ENCODE data around the gene HIC2.
"Not testable (repeated sequence)": the region's sequence is repeated elsewhere in the genome, so short reads cannot be mapped to it uniquely, and the experiment has no call there.

The HIC2 gene

DNA sequence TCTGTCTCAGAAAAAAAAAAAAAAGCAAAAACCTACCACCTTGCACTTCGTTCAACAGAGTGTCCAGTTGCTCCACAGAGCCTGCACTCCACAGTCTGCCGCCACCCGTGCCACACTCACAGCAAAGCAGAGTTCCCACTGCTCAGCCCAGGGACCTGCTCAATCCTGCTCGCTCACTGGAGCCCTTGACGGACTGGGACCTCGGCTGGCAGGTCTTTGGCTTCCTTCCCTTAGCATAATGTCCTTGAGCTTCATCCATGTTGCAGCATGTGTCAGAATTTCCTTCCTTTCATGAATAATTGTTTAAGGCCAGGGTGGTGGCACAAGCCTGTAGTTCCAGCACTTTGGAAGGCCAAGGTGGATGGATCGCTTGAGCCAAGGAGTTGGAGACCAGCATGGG lies 22.6 kb upstream of the HIC2 start:
- H3K79me2 ChIP-seq (ENCODE audit: insufficient read depth, low read length); H3K9ac ChIP-seq (ENCODE audit: low read length); H3K4me3 ChIP-seq (ENCODE audit: insufficient read depth, low read length, poor library complexity, severe bottlenecking); H3K27me3 ChIP-seq (ENCODE audit: low read length); H3K9me2 ChIP-seq (replicated peaks; ENCODE audit: insufficient read depth, low read length); H3K27ac ChIP-seq (ENCODE audit: low read depth, low read length); H3K36me3 ChIP-seq (ENCODE audit: low read length); H3K9me3 ChIP-seq (ENCODE audit: insufficient read depth, low read length); H3F3A ChIP-seq (ENCODE audit: insufficient read depth); H4K20me1 ChIP-seq (ENCODE audit: low read depth, low read length); H2AFZ ChIP-seq (ENCODE audit: low read depth, low read length, severe bottlenecking); H3K4me2 ChIP-seq (ENCODE audit: low read depth, low read length, poor library complexity, severe bottlenecking): not testable (repeated sequence)

DNA sequence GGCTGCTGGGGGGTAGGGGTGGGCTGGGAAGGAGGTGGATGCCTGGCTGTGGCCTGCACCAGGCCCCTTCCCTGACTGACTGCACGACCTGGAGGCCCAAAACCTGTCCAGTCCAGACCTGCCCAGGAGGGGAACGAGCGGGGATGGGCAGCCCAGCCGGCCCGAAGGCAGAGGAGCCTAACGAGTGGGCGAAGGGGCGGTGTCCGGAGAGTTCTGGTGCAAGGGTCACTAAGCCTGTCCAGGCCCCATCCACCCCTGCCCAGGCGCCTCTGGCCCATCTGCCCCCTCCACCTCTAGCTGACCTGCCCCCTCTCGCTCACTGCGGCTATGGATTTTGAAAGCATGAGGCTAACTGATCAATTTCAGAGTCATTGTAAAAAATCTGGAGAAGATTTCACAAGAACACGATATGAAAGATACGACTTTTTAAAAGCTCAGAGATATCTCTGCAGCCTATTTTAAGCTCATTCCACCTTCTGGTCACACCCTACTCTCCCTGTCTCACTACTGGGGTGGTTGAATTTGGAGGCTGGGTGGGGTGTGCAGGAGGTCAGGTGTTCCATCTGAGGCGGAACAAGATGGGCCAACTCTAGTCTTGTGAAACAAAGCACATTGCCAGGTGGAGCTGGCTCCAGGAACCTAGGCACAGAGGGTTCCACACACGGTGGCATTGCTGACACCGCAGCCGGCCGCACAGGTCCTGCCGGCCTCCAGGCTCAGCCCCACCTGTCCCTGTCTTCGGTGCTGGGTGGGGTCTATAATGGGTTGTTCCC lies 15.8 kb upstream of the HIC2 start:
- H3K79me2 ChIP-seq (ENCODE audit: insufficient read depth, low read length); H3F3A ChIP-seq (ENCODE audit: insufficient read depth); H3K27ac ChIP-seq (ENCODE audit: low read depth, low read length); H3K9me2 ChIP-seq (replicated peaks; ENCODE audit: insufficient read depth, low read length); H3K9me3 ChIP-seq (ENCODE audit: insufficient read depth, low read length); H3K4me3 ChIP-seq (ENCODE audit: insufficient read depth, low read length, poor library complexity, severe bottlenecking); H3K27me3 ChIP-seq (ENCODE audit: low read length); H4K20me1 ChIP-seq (ENCODE audit: low read depth, low read length); H2AFZ ChIP-seq (ENCODE audit: low read depth, low read length, severe bottlenecking); H3K4me2 ChIP-seq (ENCODE audit: low read depth, low read length, poor library complexity, severe bottlenecking); H3K9ac ChIP-seq (ENCODE audit: low read length); H3K36me3 ChIP-seq (ENCODE audit: low read length): not testable (repeated sequence)

DNA sequence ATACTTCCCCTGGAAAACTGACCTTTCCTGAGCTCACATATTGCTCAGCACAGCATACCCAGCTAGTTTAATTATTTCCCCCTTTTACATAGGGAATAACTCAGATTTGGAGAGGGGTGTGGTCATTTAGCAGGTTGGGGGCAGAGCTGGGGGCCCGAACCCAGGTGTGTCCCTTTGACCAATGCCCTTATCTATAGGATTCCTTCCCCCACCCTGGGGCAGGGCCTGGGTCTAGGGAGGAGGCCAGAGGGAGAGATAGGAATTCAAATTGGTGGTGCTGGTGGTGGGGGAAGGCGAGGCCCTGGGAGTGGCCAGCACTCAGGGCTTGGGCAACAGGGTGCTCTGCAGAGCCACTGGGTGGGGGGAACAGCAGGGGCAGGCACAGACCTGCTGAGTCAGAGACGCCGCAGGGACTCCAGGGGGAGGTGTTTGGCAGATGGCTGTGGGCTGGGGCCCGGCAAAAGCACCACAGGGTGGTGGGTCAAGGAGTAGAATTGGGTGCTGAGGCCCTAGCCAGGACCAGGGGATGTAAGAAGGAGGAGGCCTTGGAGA lies 14.3 kb upstream of the HIC2 start:
- H4K20me1 ChIP-seq (ENCODE audit: low read depth, low read length); H3F3A ChIP-seq (ENCODE audit: insufficient read depth); H3K9me2 ChIP-seq (replicated peaks; ENCODE audit: insufficient read depth, low read length); H3K36me3 ChIP-seq (ENCODE audit: low read length); H3K27ac ChIP-seq (ENCODE audit: low read depth, low read length); H3K79me2 ChIP-seq (ENCODE audit: insufficient read depth, low read length); H2AFZ ChIP-seq (ENCODE audit: low read depth, low read length, severe bottlenecking); H3K27me3 ChIP-seq (ENCODE audit: low read length); H3K4me3 ChIP-seq (ENCODE audit: insufficient read depth, low read length, poor library complexity, severe bottlenecking); H3K9ac ChIP-seq (ENCODE audit: low read length); H3K4me2 ChIP-seq (ENCODE audit: low read depth, low read length, poor library complexity, severe bottlenecking); H3K9me3 ChIP-seq (ENCODE audit: insufficient read depth, low read length): not testable (repeated sequence)

DNA sequence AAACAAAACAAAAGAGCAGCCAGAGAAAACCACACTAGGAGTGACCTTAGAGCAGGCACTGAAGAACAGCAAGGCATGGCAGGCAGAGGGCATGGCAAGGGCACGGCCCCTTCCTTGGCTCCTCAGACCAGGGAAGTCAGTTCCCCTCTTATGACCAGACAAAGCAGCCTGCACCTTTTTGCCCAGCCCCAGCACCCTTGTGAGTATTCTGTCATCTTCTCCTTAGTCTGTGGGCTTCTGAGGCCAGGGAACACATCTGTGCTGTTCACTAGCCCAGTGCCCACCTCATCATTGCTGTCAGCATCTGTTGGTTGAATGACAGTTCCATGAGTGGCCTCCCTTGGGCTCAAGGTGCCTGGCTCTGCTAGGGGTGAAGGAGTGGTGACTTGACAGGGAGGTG lies 10.0 kb upstream of the HIC2 start:
- not testable (repeated sequence) for H3K36me3 ChIP-seq (ENCODE audit: low read length); H3K27ac ChIP-seq (ENCODE audit: low read depth, low read length); H3K4me3 ChIP-seq (ENCODE audit: insufficient read depth, low read length, poor library complexity, severe bottlenecking); H3F3A ChIP-seq (ENCODE audit: insufficient read depth); H3K9me3 ChIP-seq (ENCODE audit: insufficient read depth, low read length); H3K27me3 ChIP-seq (ENCODE audit: low read length); H3K4me2 ChIP-seq (ENCODE audit: low read depth, low read length, poor library complexity, severe bottlenecking); H3K79me2 ChIP-seq (ENCODE audit: insufficient read depth, low read length); H3K9me2 ChIP-seq (replicated peaks; ENCODE audit: insufficient read depth, low read length); H4K20me1 ChIP-seq (ENCODE audit: low read depth, low read length); H3K9ac ChIP-seq (ENCODE audit: low read length); H2AFZ ChIP-seq (ENCODE audit: low read depth, low read length, severe bottlenecking)

DNA sequence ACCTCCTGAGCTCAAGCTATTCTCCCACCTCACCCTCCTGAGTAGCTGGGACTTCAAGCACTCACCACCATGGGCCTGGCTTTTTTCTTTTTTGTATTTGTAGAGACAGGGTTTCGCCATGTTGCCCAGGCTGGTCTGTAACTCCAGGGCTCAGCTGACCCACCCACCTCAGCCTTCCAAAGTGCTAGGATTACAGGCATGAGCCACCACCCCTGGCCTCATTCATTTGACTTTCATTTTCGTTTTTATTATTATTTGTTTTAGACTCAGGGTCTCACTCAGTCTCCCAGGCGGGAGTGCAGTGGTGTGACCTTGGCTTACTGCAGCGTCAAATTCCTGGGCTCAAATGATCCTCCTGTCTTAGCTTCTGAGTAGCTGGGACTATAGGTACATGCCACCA lies 9.4 kb upstream of the HIC2 start:
- not testable (repeated sequence) for H3K9me2 ChIP-seq (replicated peaks; ENCODE audit: insufficient read depth, low read length); H3K79me2 ChIP-seq (ENCODE audit: insufficient read depth, low read length); H4K20me1 ChIP-seq (ENCODE audit: low read depth, low read length); H3K27ac ChIP-seq (ENCODE audit: low read depth, low read length); H3K9ac ChIP-seq (ENCODE audit: low read length); H3K4me3 ChIP-seq (ENCODE audit: insufficient read depth, low read length, poor library complexity, severe bottlenecking); H3F3A ChIP-seq (ENCODE audit: insufficient read depth); H3K4me2 ChIP-seq (ENCODE audit: low read depth, low read length, poor library complexity, severe bottlenecking); H3K27me3 ChIP-seq (ENCODE audit: low read length); H3K36me3 ChIP-seq (ENCODE audit: low read length); H2AFZ ChIP-seq (ENCODE audit: low read depth, low read length, severe bottlenecking); H3K9me3 ChIP-seq (ENCODE audit: insufficient read depth, low read length)

DNA sequence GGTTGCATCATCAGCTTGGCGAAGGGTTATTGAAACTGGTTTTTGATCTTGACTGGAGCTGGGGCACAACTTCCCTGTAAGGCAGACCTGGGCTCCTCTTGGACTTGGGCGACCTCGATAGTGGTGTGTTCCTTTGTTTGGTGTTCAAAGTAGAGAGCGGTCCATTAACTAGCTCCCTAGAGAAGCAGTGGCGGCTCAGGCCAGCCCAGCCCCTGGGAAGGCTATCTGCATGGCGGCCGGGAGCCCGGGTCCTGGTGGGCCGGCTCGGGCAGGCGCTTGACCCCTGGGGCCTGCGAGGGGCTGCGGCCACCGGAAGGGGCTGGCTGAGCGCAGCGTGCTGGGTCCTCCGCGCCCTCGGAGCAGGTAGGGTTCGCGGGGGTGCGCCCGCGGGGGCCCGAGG lies 796 bp upstream of the HIC2 start:
- not testable (repeated sequence) for H3K9ac ChIP-seq (ENCODE audit: low read length); H3K27me3 ChIP-seq (ENCODE audit: low read length); H3F3A ChIP-seq (ENCODE audit: insufficient read depth); H3K27ac ChIP-seq (ENCODE audit: low read depth, low read length); H3K79me2 ChIP-seq (ENCODE audit: insufficient read depth, low read length); H3K36me3 ChIP-seq (ENCODE audit: low read length); H3K9me3 ChIP-seq (ENCODE audit: insufficient read depth, low read length); H3K4me2 ChIP-seq (ENCODE audit: low read depth, low read length, poor library complexity, severe bottlenecking); H2AFZ ChIP-seq (ENCODE audit: low read depth, low read length, severe bottlenecking); H3K9me2 ChIP-seq (replicated peaks; ENCODE audit: insufficient read depth, low read length); H3K4me3 ChIP-seq (ENCODE audit: insufficient read depth, low read length, poor library complexity, severe bottlenecking); H4K20me1 ChIP-seq (ENCODE audit: low read depth, low read length)

DNA sequence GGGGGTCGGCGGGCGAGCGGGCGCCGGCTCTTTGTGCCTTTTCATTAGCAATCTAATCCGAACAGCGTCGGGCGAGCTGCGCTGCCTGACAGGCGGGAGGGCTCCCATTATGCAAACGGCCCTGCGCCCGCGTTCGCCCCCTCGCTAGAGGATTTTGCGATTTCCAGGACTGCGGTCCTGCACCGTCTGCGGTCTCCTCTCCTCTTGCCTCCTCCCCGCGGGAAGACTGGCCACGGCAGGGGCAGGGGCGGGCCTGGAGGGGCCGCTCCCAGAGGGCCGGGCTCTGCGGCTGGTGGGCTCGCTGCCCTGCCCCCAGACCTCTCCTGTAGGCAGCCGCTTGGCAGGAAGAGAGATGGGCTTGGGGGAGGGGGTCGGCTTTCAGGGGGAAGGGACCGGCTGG lies 682 bp downstream of the HIC2 start:
- not testable (repeated sequence) for H3K79me2 ChIP-seq (ENCODE audit: insufficient read depth, low read length); H3K9me2 ChIP-seq (replicated peaks; ENCODE audit: insufficient read depth, low read length); H3K27ac ChIP-seq (ENCODE audit: low read depth, low read length); H3F3A ChIP-seq (ENCODE audit: insufficient read depth); H3K9me3 ChIP-seq (ENCODE audit: insufficient read depth, low read length); H3K36me3 ChIP-seq (ENCODE audit: low read length); H3K9ac ChIP-seq (ENCODE audit: low read length); H3K27me3 ChIP-seq (ENCODE audit: low read length); H4K20me1 ChIP-seq (ENCODE audit: low read depth, low read length); H3K4me3 ChIP-seq (ENCODE audit: insufficient read depth, low read length, poor library complexity, severe bottlenecking); H3K4me2 ChIP-seq (ENCODE audit: low read depth, low read length, poor library complexity, severe bottlenecking); H2AFZ ChIP-seq (ENCODE audit: low read depth, low read length, severe bottlenecking)

DNA sequence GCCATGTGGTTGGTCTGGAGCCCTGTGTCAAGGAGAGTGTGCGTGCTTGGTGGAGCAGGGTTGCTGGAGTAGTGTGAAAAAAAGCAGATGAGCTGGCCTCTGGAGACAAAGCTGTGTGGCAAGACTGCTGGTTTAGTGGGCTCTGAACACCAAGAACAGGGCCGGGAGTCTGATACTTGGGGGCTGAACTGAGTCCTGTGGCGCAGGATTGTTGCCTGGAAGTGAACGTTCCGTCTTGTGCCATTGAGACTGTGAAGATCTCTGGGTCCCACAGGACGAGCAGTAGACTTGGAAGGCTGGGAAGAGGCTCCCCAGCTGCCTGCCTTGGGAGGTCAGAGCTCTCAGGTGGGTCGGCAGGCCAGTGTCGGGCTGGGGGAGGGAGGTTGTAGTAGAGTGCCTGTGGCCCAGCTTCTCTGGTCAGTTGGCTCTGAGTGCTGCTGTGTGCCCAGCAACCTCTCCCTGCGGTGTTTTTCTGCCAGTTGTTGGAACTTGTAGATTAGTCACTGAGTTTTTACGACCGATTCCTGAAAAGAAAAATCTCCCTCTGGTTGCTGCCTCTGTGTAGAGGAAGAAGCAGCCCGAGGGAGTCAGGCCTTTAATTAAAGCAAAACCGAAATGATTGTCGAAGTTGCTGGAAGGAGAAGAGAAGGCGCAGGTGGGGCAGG lies 1.9 kb downstream of the HIC2 start:
- not testable (repeated sequence) for H3K27me3 ChIP-seq (ENCODE audit: low read length); H3K4me3 ChIP-seq (ENCODE audit: insufficient read depth, low read length, poor library complexity, severe bottlenecking); H2AFZ ChIP-seq (ENCODE audit: low read depth, low read length, severe bottlenecking); H3K27ac ChIP-seq (ENCODE audit: low read depth, low read length); H3K79me2 ChIP-seq (ENCODE audit: insufficient read depth, low read length); H4K20me1 ChIP-seq (ENCODE audit: low read depth, low read length); H3K9me3 ChIP-seq (ENCODE audit: insufficient read depth, low read length); H3K4me2 ChIP-seq (ENCODE audit: low read depth, low read length, poor library complexity, severe bottlenecking); H3F3A ChIP-seq (ENCODE audit: insufficient read depth); H3K9ac ChIP-seq (ENCODE audit: low read length); H3K9me2 ChIP-seq (replicated peaks; ENCODE audit: insufficient read depth, low read length); H3K36me3 ChIP-seq (ENCODE audit: low read length)

Measured in SU-DHL-6 (cell line).